ENCODE data around the gene SLC28A1.

GRCh38 chr15:84834969-84835368, 49.5 kb upstream of the SLC28A1 start:
- TF ChIP-seq CTCF (IDR thresholded peaks at IDR 0.05; ENCODE audit: insufficient read depth, low read depth, low read length) (no peak), EZH2 (IDR thresholded peaks at IDR 0.05; ENCODE audit: insufficient read depth, low read length) (no peak)
